ENCODE data around the gene RFX4.

DNA sequence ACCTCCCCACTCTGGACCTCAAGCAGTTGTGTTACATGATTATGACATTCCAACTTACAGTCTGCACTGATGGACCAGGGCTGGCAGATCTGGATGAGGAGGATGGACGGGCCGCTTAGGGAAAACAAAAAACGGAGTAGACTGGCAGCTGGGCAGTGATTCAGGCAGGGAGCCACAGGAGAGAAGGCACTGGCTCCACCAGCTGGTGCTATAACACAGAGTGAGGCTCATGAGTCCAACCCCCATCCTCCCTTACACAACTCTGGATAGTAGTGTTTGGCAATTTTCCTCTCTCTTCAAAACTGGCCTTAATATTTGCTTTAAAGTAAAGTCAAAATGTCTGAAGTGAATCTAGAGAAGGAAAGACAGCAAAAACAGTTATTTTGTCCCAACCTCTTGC, 181.9 kb downstream of the RFX4 start:
- TF ChIP-seq CTCF (IDR thresholded peaks at IDR 0.05) (peak in 5 of 6 experiments; percentile 20 to 45 (median 24)), POLR2A (IDR thresholded peaks at IDR 0.05) (no peak)

Data from adrenal gland (tissue), 5 donors.